Measurements from ENCODE around the gene ASTN2. TPM values are rescaled to one million over a fixed set of nuclear protein-coding genes. Genes with fewer than 3 reads are reported as not detected.

Gene ASTN2
- polyA plus RNA-seq, 2 of the 4 experiments (the other 2 are of a cell fraction): 5.8 to 11.6 TPM

- Histone ChIP-seq H3K4me3 (no peak overlapping the region), H3K4me1 (peaks cover 25% of the 10 kb centered on the region), H3K9me3 (no peaks in the 10 kb centered on the region), H3K4me2 (no peak overlapping the region), H3K27ac (peak overlapping the region; percentile 24 to 76; a peak in 4 of 6 replicates)
- ChIA-PET CTCF (interaction anchor here (1.6 kb wide), 1 partner anchor 16 kb away, joined by 5 read pairs; no protein-coding TSS in a partner anchor), POLR2A (no interaction called here)
- 91% methylated on average over 3 of the region's 3 CpGs for WGBS (ENCODE audit: missing lambda C conversion rate)
- no peak for DNase-seq (ENCODE audit: low read depth in 1 of 2, low spot score in 1 of 2)
- ATAC-seq: no peak
- TF ChIP-seq HOXB5 (CRISPR knock-in tag; IDR thresholded peaks at IDR 0.05): no peak
- no peak for FAIRE-seq
Observed at GRCh38 chr9:116555556-116556155, 859.2 kb downstream of the ASTN2 start.

GRCh38 chr9:116555119-116555518, 859.7 kb downstream of the ASTN2 start:
- WGBS (ENCODE audit: missing lambda C conversion rate): 92% methylated on average over 5 of the region's 7 CpGs
- Histone ChIP-seq H3K4me3 (no peak overlapping the region), H3K9me3 (no peaks in the 10 kb centered on the region), H3K27ac (peak overlapping the region; percentile 24 to 76; a peak in 4 of 6 replicates), H3K4me2 (no peak overlapping the region), H3K4me1 (peaks cover 30% of the 10 kb centered on the region)
- FAIRE-seq (no peak), ATAC-seq (no peak), DNase-seq (ENCODE audit: low read depth in 1 of 2, low spot score in 1 of 2) (no peak)
- TF ChIP-seq NFE2L2 (conservative IDR thresholded peaks at IDR 0.05; ENCODE audit: low read length) (no peak), MAX (IDR thresholded peaks at IDR 0.05) (no peak), CEBPB (IDR thresholded peaks at IDR 0.05) (no peak), TP53 (CRISPR knock-in tag; IDR thresholded peaks at IDR 0.05) (no peak), ZC3H11A (IDR thresholded peaks at IDR 0.05) (no peak), CHD2 (IDR thresholded peaks at IDR 0.05; ENCODE audit: low read length, partially characterized antibody) (no peak), ZNF302 (CRISPR knock-in tag; IDR thresholded peaks at IDR 0.05) (no peak), ESRRA (IDR thresholded peaks at IDR 0.05; ENCODE audit: borderline replicate concordance, low read length) (no peak), KDM5A (IDR thresholded peaks at IDR 0.05) (no peak), SMC3 (IDR thresholded peaks at IDR 0.05) (no peak), PBX3 (IDR thresholded peaks at IDR 0.05) (no peak), JUNB (IDR thresholded peaks at IDR 0.05) (no peak), KDM1A (IDR thresholded peaks at IDR 0.05; ENCODE audit: low read depth) (no peak), SREBF2 (IDR thresholded peaks at IDR 0.05) (no peak), CBX2 (IDR thresholded peaks at IDR 0.05; ENCODE audit: borderline replicate concordance, low read depth) (no peak)
- POLR2A ChIA-PET: no interaction called here
- CTCF ChIA-PET: interaction anchor here (1.6 kb wide), 1 partner anchor 17 kb away, joined by 5 read pairs; no protein-coding TSS in a partner anchor

- DNase-seq (ENCODE audit: low read depth in 1 of 2, low spot score in 1 of 2) (no peak), FAIRE-seq (no peak), ATAC-seq (no peak)
- no peaks in the 10 kb centered on the region for H3K9me3 ChIP-seq
- POLR2A ChIA-PET: no interaction called here
- no peak overlapping the region for H3K4me3 ChIP-seq
- CTCF ChIA-PET: interaction anchor here (2.1 to 5.2 kb wide), 3 partner anchors 19 to 21 kb away, joined by 6 to 25 read pairs (median 7); no protein-coding TSS in a partner anchor
- H3K4me1 ChIP-seq: peaks cover 61% of the 10 kb centered on the region
- H3K4me2 ChIP-seq: peak overlapping the region; percentile 74
- no peak; the same call in 1 of the 2 replicates for TF ChIP-seq FOSL2 (IDR thresholded peaks at IDR 0.05)
- peak; percentile 49 for TF ChIP-seq FOSL2 (CRISPR knock-in tag; IDR thresholded peaks at IDR 0.05)
- no peak for TF ChIP-seq KDM1A (IDR thresholded peaks at IDR 0.05; ENCODE audit: low read depth)
- peak; percentile 20 for TF ChIP-seq MAFK (IDR thresholded peaks at IDR 0.05; ENCODE audit: partially characterized antibody)
- no peak for TF ChIP-seq RARB (CRISPR knock-in tag; IDR thresholded peaks at IDR 0.05)
- TF ChIP-seq HDAC2 (IDR thresholded peaks at IDR 0.05): no peak
- TF ChIP-seq CEBPB (IDR thresholded peaks at IDR 0.05): peak in 1 of 2 experiments; percentile 49; a peak in 1 of 4 replicates
- TF ChIP-seq JUN (IDR thresholded peaks at IDR 0.05): 0 out of 5 replicates have a peak, but pooled peaks have one; percentile 35 to 42
- peak; percentile 32; the same call in 1 of the 2 replicates for TF ChIP-seq GATA3 (IDR thresholded peaks at IDR 0.05; ENCODE audit: borderline replicate concordance)
- 56% methylated on average over 3 of the region's 3 CpGs for WGBS (ENCODE audit: missing lambda C conversion rate)
- peak overlapping the region; percentile 98 for H3K27ac ChIP-seq
Observed at GRCh38 chr9:116550696-116551436, 864.0 kb downstream of the ASTN2 start.
